ENCODE results near the gene CSF3R.

The CSF3R gene

GRCh38 chr1:36447450-36447849 is 35.3 kb downstream of the CSF3R start:
- no peak overlapping the region for H3K4me3 ChIP-seq (ENCODE audit: low read depth, low read length)
- TF ChIP-seq CTCF (conservative IDR thresholded peaks at IDR 0.05; ENCODE audit: low read depth, low read length) = no peak
- DNase-seq (ENCODE audit: low read depth) = no peak

DNA sequence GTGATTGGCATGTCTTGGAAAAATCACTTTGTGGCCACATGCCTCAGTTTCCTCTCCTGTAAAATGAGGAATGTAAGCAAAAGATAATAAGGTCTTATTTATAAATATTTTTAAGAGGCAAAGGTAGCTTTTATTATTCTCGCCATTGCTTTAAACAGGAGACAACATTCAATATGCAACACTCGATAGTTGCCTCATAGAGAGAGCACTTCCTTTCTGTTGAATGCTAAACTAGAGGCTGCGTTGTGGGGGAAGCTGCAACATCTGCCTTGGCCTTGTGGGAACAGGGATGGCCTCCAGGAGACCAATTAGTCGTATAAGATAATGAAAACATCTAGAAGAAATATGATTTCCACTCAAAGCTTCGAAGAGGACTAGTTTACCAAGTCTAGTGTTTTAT is 36.0 kb downstream of the CSF3R start:
- no peak overlapping the region for H3K4me3 ChIP-seq (ENCODE audit: low read depth, low read length)
- DNase-seq (ENCODE audit: low read depth) = peak; percentile 12
- no peak for TF ChIP-seq CTCF (conservative IDR thresholded peaks at IDR 0.05; ENCODE audit: low read depth, low read length)

DNA sequence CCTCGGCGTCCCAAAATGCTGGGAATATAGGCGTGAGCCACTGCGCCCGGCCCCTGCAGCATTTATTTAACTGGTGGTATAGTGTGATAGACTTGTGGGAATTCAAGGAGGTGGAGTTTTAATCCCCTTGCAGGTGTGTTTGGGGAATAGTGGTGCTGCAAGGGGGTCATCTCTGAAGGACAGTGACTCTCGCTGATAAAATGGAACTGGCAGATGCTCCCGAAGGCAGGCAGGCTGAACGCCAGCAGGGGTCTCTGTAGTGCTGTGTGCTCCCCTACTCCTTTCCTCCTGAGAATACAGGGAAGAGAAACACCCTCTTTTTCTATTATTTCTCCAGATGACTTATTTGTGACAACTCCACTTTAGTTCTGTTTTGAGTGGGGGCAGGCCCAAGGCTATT is 36.4 kb downstream of the CSF3R start:
- peak; percentile 73 for TF ChIP-seq CTCF (conservative IDR thresholded peaks at IDR 0.05; ENCODE audit: low read depth, low read length)
- DNase-seq (ENCODE audit: low read depth) = peak; percentile 45
- H3K4me3 ChIP-seq (ENCODE audit: low read depth, low read length) = no peak overlapping the region

DNA sequence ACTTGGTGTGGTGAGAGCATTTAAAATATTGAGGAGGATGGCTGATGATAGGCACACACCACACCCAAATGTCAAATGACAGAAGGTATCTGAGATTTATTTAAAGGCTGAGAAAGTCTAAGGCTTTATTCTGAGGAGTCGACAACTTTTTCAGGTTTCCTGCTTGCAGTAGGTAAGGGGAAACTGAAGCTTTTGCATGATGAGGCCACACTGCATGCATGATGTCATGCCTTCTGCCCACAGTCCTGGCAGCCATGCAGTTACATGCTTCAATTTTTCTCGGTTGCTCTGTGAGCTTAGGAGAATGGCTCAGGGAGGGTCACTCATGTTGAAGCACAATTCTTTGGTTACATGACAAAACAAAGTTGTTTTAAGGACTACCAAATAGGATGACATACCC is 39.4 kb downstream of the CSF3R start:
- TF ChIP-seq CTCF (conservative IDR thresholded peaks at IDR 0.05; ENCODE audit: low read depth, low read length) = no peak
- no peak for DNase-seq (ENCODE audit: low read depth)
- no peak overlapping the region for H3K4me3 ChIP-seq (ENCODE audit: low read depth, low read length)

GRCh38 chr1:36442337-36442736 is 40.4 kb downstream of the CSF3R start:
- no peak for TF ChIP-seq CTCF (conservative IDR thresholded peaks at IDR 0.05; ENCODE audit: low read depth, low read length)
- DNase-seq (ENCODE audit: low read depth) = no peak
- no peak overlapping the region for H3K4me3 ChIP-seq (ENCODE audit: low read depth, low read length)

- H3K4me3 ChIP-seq (ENCODE audit: low read depth, low read length) = no peak overlapping the region
- DNase-seq (ENCODE audit: low read depth) = peak; percentile 10
- TF ChIP-seq CTCF (conservative IDR thresholded peaks at IDR 0.05; ENCODE audit: low read depth, low read length) = no peak
Measured at GRCh38 chr1:36440646-36441045, 42.1 kb downstream of the CSF3R start.

- no peak for TF ChIP-seq CTCF (conservative IDR thresholded peaks at IDR 0.05; ENCODE audit: low read depth, low read length)
- no peak overlapping the region for H3K4me3 ChIP-seq (ENCODE audit: low read depth, low read length)
- DNase-seq (ENCODE audit: low read depth) = no peak
Measured at GRCh38 chr1:36440044-36440443, 42.7 kb downstream of the CSF3R start.
